ENCODE results near the gene PEX26. TPM values are rescaled to one million over a fixed set of nuclear protein-coding genes. Genes with fewer than 3 reads are reported as not detected.
A peak's percentile ranks its signal among the peaks of the same experiment; 100 is the strongest.
"Not testable (repeated sequence)": the region's sequence is repeated elsewhere in the genome, so short reads cannot be mapped to it uniquely, and the experiment has no call there.

PEX26 gene
- total RNA-seq, 1 experiment from 2014 or later, result 46.1 TPM

GRCh38 chr22:18035751-18036150, 42.0 kb upstream of the PEX26 start:
- H3K27ac Mint-ChIP-seq (ENCODE audit: unreplicated experiment), result peak overlapping the region; percentile 89

GRCh38 chr22:18040898-18041297, 36.9 kb upstream of the PEX26 start:
- intact Hi-C loops (cut with micrococcal nuclease; ENCODE audit: unreplicated experiment); CTCF ChIA-PET; H3K4me3 Mint-ChIP-seq (ENCODE audit: low read depth, unreplicated experiment); H3K27me3 Mint-ChIP-seq (ENCODE audit: unreplicated experiment); BruUV-seq (replicated peaks); H3K9me3 Mint-ChIP-seq (ENCODE audit: low read depth, unreplicated experiment); DNase-seq; H3K27ac Mint-ChIP-seq (ENCODE audit: unreplicated experiment); H3K36me3 Mint-ChIP-seq (ENCODE audit: insufficient read depth, unreplicated experiment): not testable (repeated sequence)
- peaks cover 23% of the 10 kb centered on the region for H3K4me1 Mint-ChIP-seq (ENCODE audit: low read depth, unreplicated experiment)

More at GRCh38 chr22:18035751-18036150, 42.0 kb upstream of the PEX26 start:
- DNase-seq, result peak; percentile 94
- no peak for TF ChIP-seq CTCF (IDR thresholded peaks at IDR 0.05; ENCODE audit: unreplicated experiment)
- no peaks in the 10 kb centered on the region for H3K9me3 Mint-ChIP-seq (ENCODE audit: low read depth, unreplicated experiment)
- peaks cover 57% of the 10 kb centered on the region for H3K4me1 Mint-ChIP-seq (ENCODE audit: low read depth, unreplicated experiment)
- CTCF ChIA-PET, result interaction anchor here (1.0 to 1.6 kb wide), 2 partner anchors 21 to 40 kb away, joined by 4 to 5 read pairs; no protein-coding TSS in a partner anchor
- no peaks in the 10 kb centered on the region for H3K27me3 Mint-ChIP-seq (ENCODE audit: unreplicated experiment)
- peaks cover 5% of the 10 kb centered on the region for H3K36me3 Mint-ChIP-seq (ENCODE audit: insufficient read depth, unreplicated experiment)
- peak overlapping the region; percentile 38 for H3K4me3 Mint-ChIP-seq (ENCODE audit: low read depth, unreplicated experiment)
- no TSS peak for BruUV-seq (replicated peaks)
- intact Hi-C loops (cut with micrococcal nuclease; ENCODE audit: unreplicated experiment), result no loop called here

GRCh38 chr22:18042685-18043084, 35.1 kb upstream of the PEX26 start:
- no peak for TF ChIP-seq CTCF (IDR thresholded peaks at IDR 0.05; ENCODE audit: unreplicated experiment)
- no peaks in the 10 kb centered on the region for H3K27me3 Mint-ChIP-seq (ENCODE audit: unreplicated experiment)
- no peak overlapping the region for H3K27ac Mint-ChIP-seq (ENCODE audit: unreplicated experiment)
- no peak for DNase-seq
- H3K9me3 Mint-ChIP-seq (ENCODE audit: low read depth, unreplicated experiment), result no peaks in the 10 kb centered on the region
- H3K36me3 Mint-ChIP-seq (ENCODE audit: insufficient read depth, unreplicated experiment), result no peaks in the 10 kb centered on the region
- H3K4me3 Mint-ChIP-seq (ENCODE audit: low read depth, unreplicated experiment), result no peak overlapping the region
- CTCF ChIA-PET, result no interaction called here
- intact Hi-C loops (cut with micrococcal nuclease; ENCODE audit: unreplicated experiment), result no loop called here
- BruUV-seq (replicated peaks), result no TSS peak
- H3K4me1 Mint-ChIP-seq (ENCODE audit: low read depth, unreplicated experiment), result peaks cover 5% of the 10 kb centered on the region

GRCh38 chr22:18044548-18045271, 33.1 kb upstream of the PEX26 start:
- Mint-ChIP-seq H3K27me3 (ENCODE audit: unreplicated experiment) (no peaks in the 10 kb centered on the region), H3K27ac (ENCODE audit: unreplicated experiment) (no peak overlapping the region), H3K4me3 (ENCODE audit: low read depth, unreplicated experiment) (no peak overlapping the region), H3K36me3 (ENCODE audit: insufficient read depth, unreplicated experiment) (no peaks in the 10 kb centered on the region), H3K9me3 (ENCODE audit: low read depth, unreplicated experiment) (no peaks in the 10 kb centered on the region), H3K4me1 (ENCODE audit: low read depth, unreplicated experiment) (no peaks in the 10 kb centered on the region)
- intact Hi-C loops (cut with micrococcal nuclease; ENCODE audit: unreplicated experiment), result no loop called here
- no peak for DNase-seq
- CTCF ChIA-PET, result no interaction called here
- no TSS peak for BruUV-seq (replicated peaks)
- no peak for TF ChIP-seq CTCF (IDR thresholded peaks at IDR 0.05; ENCODE audit: unreplicated experiment)

GRCh38 chr22:18045794-18046193, 32.0 kb upstream of the PEX26 start:
- no peak overlapping the region for H3K27ac Mint-ChIP-seq (ENCODE audit: unreplicated experiment)
- no TSS peak for BruUV-seq (replicated peaks)
- no peaks in the 10 kb centered on the region for H3K27me3 Mint-ChIP-seq (ENCODE audit: unreplicated experiment)
- H3K9me3 Mint-ChIP-seq (ENCODE audit: low read depth, unreplicated experiment), result no peaks in the 10 kb centered on the region
- CTCF ChIA-PET, result no interaction called here
- H3K4me3 Mint-ChIP-seq (ENCODE audit: low read depth, unreplicated experiment), result no peak overlapping the region
- intact Hi-C loops (cut with micrococcal nuclease; ENCODE audit: unreplicated experiment), result no loop called here
- no peak for TF ChIP-seq CTCF (IDR thresholded peaks at IDR 0.05; ENCODE audit: unreplicated experiment)
- no peak for DNase-seq
- peaks cover 11% of the 10 kb centered on the region for H3K4me1 Mint-ChIP-seq (ENCODE audit: low read depth, unreplicated experiment)
- no peaks in the 10 kb centered on the region for H3K36me3 Mint-ChIP-seq (ENCODE audit: insufficient read depth, unreplicated experiment)

Data from Calu3 (cell line).